Mesenchymal stem cell (in vitro differentiated cells and primary cell): ENCODE measurements around the gene PABPC1L2A.
"Not testable (repeated sequence)": the region's sequence is repeated elsewhere in the genome, so short reads cannot be mapped to it uniquely, and the experiment has no call there.

Source experiments
- DNase-seq: peaks from one replicate; pipeline ENCODE4 v3.0.0-alpha.2; 2013
- H2AFZ ChIP-seq: one replicate; pipeline ENCODE4 v1.6.1; 2013; ENCODE audit warnings: low read depth, mild to moderate bottlenecking, control low read depth, inconsistent platforms, low read length, moderate library complexity
- H2AK5ac ChIP-seq: 2 replicates; pipeline ENCODE4 v1.6.1; 2013; ENCODE audit warnings: low read length, moderate library complexity, mild to moderate bottlenecking, inconsistent platforms; ENCODE audit not compliant: severe bottlenecking
- H2BK120ac ChIP-seq: one replicate; pipeline ENCODE4 v1.6.1; 2013; ENCODE audit warnings: low read depth, mild to moderate bottlenecking, inconsistent platforms, low read length, moderate library complexity
- H2BK12ac ChIP-seq, 2 experiments: one replicate each; pipeline ENCODE4 v1.6.1; 2013; ENCODE audit warnings: inconsistent platforms in 2 of 2, low read length in 2 of 2, mild to moderate bottlenecking in 2 of 2, moderate library complexity in 2 of 2, control low read depth in 1 of 2
- H2BK15ac ChIP-seq: one replicate; pipeline ENCODE4 v1.6.1; 2013; ENCODE audit warnings: mild to moderate bottlenecking, low read depth, inconsistent platforms; ENCODE audit not compliant: poor library complexity, severe bottlenecking
- H2BK5ac ChIP-seq: 2 replicates; pipeline ENCODE4 v1.6.1; 2013; ENCODE audit warnings: low read depth, mild to moderate bottlenecking, low read length, control low read depth, inconsistent platforms; ENCODE audit not compliant: poor library complexity, severe bottlenecking
- H3K14ac ChIP-seq, 2 experiments: one replicate each; pipeline ENCODE4 v1.6.1; 2013; ENCODE audit warnings: inconsistent platforms in 2 of 2, low read length in 2 of 2, control low read depth in 1 of 2, mild to moderate bottlenecking in 1 of 2, moderate library complexity in 1 of 2
- H3K18ac ChIP-seq, 2 experiments: one replicate each; pipeline ENCODE4 v1.6.1; 2013; ENCODE audit warnings: inconsistent platforms in 2 of 2, low read length in 2 of 2, control low read depth in 1 of 2, low read depth in 1 of 2, mild to moderate bottlenecking in 1 of 2
- H3K23ac ChIP-seq, 2 experiments: one replicate each; pipeline ENCODE4 v1.6.1; 2013; ENCODE audit warnings: inconsistent platforms in 2 of 2, low read length in 2 of 2, mild to moderate bottlenecking in 2 of 2, moderate library complexity in 2 of 2, control low read depth in 1 of 2
- H3K27ac ChIP-seq: 2 replicates; pipeline ENCODE4 v1.5.1; 2013; ENCODE audit warnings: mild to moderate bottlenecking, moderate library complexity, low read length, control low read depth, inconsistent platforms; ENCODE audit not compliant: poor library complexity, severe bottlenecking
- H3K27me3 ChIP-seq, 2 experiments: 2 replicates each; pipeline versions ENCODE4 v1.6.1 to v1.7.0; 2013; ENCODE audit warnings: low read length in 2 of 2, mild to moderate bottlenecking in 2 of 2, moderate library complexity in 2 of 2, control low read depth in 1 of 2, inconsistent platforms in 1 of 2; ENCODE audit not compliant: control insufficient read depth in 1 of 2, insufficient read depth in 1 of 2
- H3K36me3 ChIP-seq, 2 experiments: 2 replicates each; pipeline versions ENCODE4 v1.6.1 to v1.7.0; 2013; ENCODE audit warnings: low read length in 2 of 2, control low read depth in 1 of 2, inconsistent platforms in 1 of 2, low read depth in 1 of 2, mild to moderate bottlenecking in 1 of 2; ENCODE audit not compliant: insufficient read depth in 2 of 2, control insufficient read depth in 1 of 2
- H3K4ac ChIP-seq, 2 experiments: one replicate each; pipeline ENCODE4 v1.6.1; 2013; ENCODE audit warnings: inconsistent platforms in 2 of 2, low read length in 2 of 2, mild to moderate bottlenecking in 2 of 2, moderate library complexity in 2 of 2, control low read depth in 1 of 2, low read depth in 1 of 2
- H3K4me1 ChIP-seq: 2 replicates; pipeline ENCODE4 v1.6.1; 2013; ENCODE audit warnings: low read depth, low read length, control low read depth; ENCODE audit not compliant: control insufficient read depth, insufficient read depth
- H3K4me2 ChIP-seq: 2 replicates; pipeline ENCODE4 v1.6.1; 2013; ENCODE audit warnings: low read length, mild to moderate bottlenecking, inconsistent platforms; ENCODE audit not compliant: poor library complexity, severe bottlenecking
- H3K4me3 ChIP-seq, 2 experiments: 2 replicates each; pipeline versions ENCODE4 v1.5.1 to v1.7.0; 2013; ENCODE audit warnings: low read length in 2 of 2, mild to moderate bottlenecking in 2 of 2, control low read depth in 1 of 2, low read depth in 1 of 2; ENCODE audit not compliant: insufficient read depth in 1 of 2
- H3K79me1 ChIP-seq: replicated peaks from 2 replicates; pipeline ENCODE4 v1.6.1; 2013; ENCODE audit warnings: mild to moderate bottlenecking, control low read depth, low read length, inconsistent platforms; ENCODE audit not compliant: poor library complexity, severe bottlenecking
- H3K9ac ChIP-seq: 2 replicates; pipeline ENCODE4 v1.7.0; 2013; ENCODE audit warnings: mild to moderate bottlenecking, low read length, moderate library complexity
- H3K9me3 ChIP-seq: 2 replicates; pipeline ENCODE4 v1.7.0; 2013; ENCODE audit warnings: mild to moderate bottlenecking, low read length; ENCODE audit not compliant: control insufficient read depth
- H4K8ac ChIP-seq: one replicate; pipeline ENCODE4 v1.6.1; 2013; ENCODE audit warnings: inconsistent platforms, mild to moderate bottlenecking, low read length, moderate library complexity
- H4K91ac ChIP-seq: one replicate; pipeline ENCODE4 v1.6.1; 2013; ENCODE audit warnings: mild to moderate bottlenecking, low read length, inconsistent platforms
- WGBS: methylation state at CpG from one replicate; pipeline ENCODE4 v1.1.7; 2013; ENCODE audit warnings: mixed read lengths; 5-methylcytosine and 5-hydroxymethylcytosine counted together

The PABPC1L2A gene

GRCh38 chrX:73086766-73087165, 7.5 kb upstream of the PABPC1L2A start:
- H3K23ac ChIP-seq, H2BK15ac ChIP-seq, H3K4me2 ChIP-seq, DNase-seq, H3K36me3 ChIP-seq, H3K4me1 ChIP-seq, H3K9ac ChIP-seq, H3K14ac ChIP-seq, H3K4me3 ChIP-seq, H3K18ac ChIP-seq, H3K79me1 ChIP-seq, H3K9me3 ChIP-seq, H3K27ac ChIP-seq, H2AK5ac ChIP-seq, H3K27me3 ChIP-seq, H3K4ac ChIP-seq, H2BK5ac ChIP-seq, H2AFZ ChIP-seq, H4K91ac ChIP-seq, H4K8ac ChIP-seq, H2BK12ac ChIP-seq, H2BK120ac ChIP-seq: not testable (repeated sequence)
- no CpG with 5 or more reads among the region's 1 CpG for WGBS

- H3K4me1 ChIP-seq, H3K9ac ChIP-seq, H2BK5ac ChIP-seq, H3K14ac ChIP-seq, DNase-seq, H3K79me1 ChIP-seq, H2AFZ ChIP-seq, H2BK120ac ChIP-seq, H3K36me3 ChIP-seq, H3K23ac ChIP-seq, H3K18ac ChIP-seq, H2BK15ac ChIP-seq, H3K4me3 ChIP-seq, H3K9me3 ChIP-seq, H3K4ac ChIP-seq, H2BK12ac ChIP-seq, H4K91ac ChIP-seq, H4K8ac ChIP-seq, H3K27ac ChIP-seq, H2AK5ac ChIP-seq, H3K4me2 ChIP-seq: not testable (repeated sequence)
- no CpG with 5 or more reads among the region's 44 CpGs for WGBS
- H3K27me3 ChIP-seq, result peaks cover 0 to 13% of the 10 kb centered on the region in 2 experiments
Observed at GRCh38 chrX:73079884-73080283, 572 bp upstream of the PABPC1L2A start.

GRCh38 chrX:73078597-73078996, 715 bp downstream of the PABPC1L2A start:
- H3K79me1 ChIP-seq, H2BK12ac ChIP-seq, H3K27ac ChIP-seq, H2AFZ ChIP-seq, H2AK5ac ChIP-seq, H3K36me3 ChIP-seq, H2BK120ac ChIP-seq, H4K91ac ChIP-seq, H3K23ac ChIP-seq, H3K4me3 ChIP-seq, H3K9me3 ChIP-seq, H3K4ac ChIP-seq, H2BK5ac ChIP-seq, H2BK15ac ChIP-seq, H4K8ac ChIP-seq, H3K4me1 ChIP-seq, H3K9ac ChIP-seq, H3K4me2 ChIP-seq, H3K14ac ChIP-seq, DNase-seq, H3K18ac ChIP-seq: not testable (repeated sequence)
- no CpG with 5 or more reads among the region's 19 CpGs for WGBS
- peaks cover 0 to 13% of the 10 kb centered on the region in 2 experiments for H3K27me3 ChIP-seq

- Histone ChIP-seq H3K36me3 (no peaks in the 10 kb centered on the region), H2BK15ac (no peak overlapping the region), H4K91ac (no peak overlapping the region), H2BK5ac (no peak overlapping the region), H3K18ac (no peak overlapping the region), H3K9ac (no peak overlapping the region), H3K4me3 (no peak overlapping the region), H2AK5ac (no peak overlapping the region), H3K9me3 (no peaks in the 10 kb centered on the region), H3K23ac (no peak overlapping the region), H3K27me3 (peaks cover 0 to 13% of the 10 kb centered on the region in 2 experiments), H3K14ac (no peak overlapping the region), H3K4me1 (no peaks in the 10 kb centered on the region), H2AFZ (no peak overlapping the region), H3K4me2 (no peak overlapping the region), H2BK120ac (no peak overlapping the region), H3K4ac (no peak overlapping the region), H2BK12ac (no peak overlapping the region), H3K79me1 (no peaks in the 10 kb centered on the region), H4K8ac (no peak overlapping the region), H3K27ac (no peak overlapping the region)
- no peak for DNase-seq
- WGBS, result no CpG with 5 or more reads among the region's 2 CpGs
Observed at GRCh38 chrX:73076838-73077237, 2.5 kb downstream of the PABPC1L2A start.
